Endometrial microvascular endothelial cells (primary cell): ENCODE results near the gene FRMD8. TPM values are rescaled to one million over a fixed set of nuclear protein-coding genes. Genes with fewer than 3 reads are reported as not detected.

Experiments
- in situ Hi-C: cut with HindIII; loops from 2 replicates; pipeline ENCODE4 v1.10.0; 2017; ENCODE audit warnings: low sequenced_read_pairs, low pct_unique_long_range_greater_than_20kb; ENCODE audit errors: inconsistent ontology term
- total RNA-seq: library from RNA; depleted of rRNA; stranded (reverse); fragments of >200 nt; gene quantifications from one replicate; pipeline ENCODE4 v1.2.3, GENCODE V29; 2015; ENCODE audit errors: inconsistent ontology term

Gene FRMD8
- total RNA-seq, 1 donor from 2014 or later, result 103 TPM

- in situ Hi-C loops, result no loop called here
Measured at GRCh38 chr11:65430406-65431217, 44.2 kb downstream of the FRMD8 start.

- in situ Hi-C loops, result no loop called here
Measured at GRCh38 chr11:65431451-65432099, 45.1 kb downstream of the FRMD8 start.

GRCh38 chr11:65432100-65432650, 45.7 kb downstream of the FRMD8 start:
- in situ Hi-C loops, result no loop called here

GRCh38 chr11:65432686-65433582, 46.5 kb downstream of the FRMD8 start:
- in situ Hi-C loops, result no loop called here

- in situ Hi-C loops, result no loop called here
Measured at GRCh38 chr11:65433657-65434056, 47.2 kb downstream of the FRMD8 start.

- in situ Hi-C loops, result no loop called here
Measured at GRCh38 chr11:65434057-65434666, 47.7 kb downstream of the FRMD8 start.

- in situ Hi-C loops, result no loop called here
Measured at GRCh38 chr11:65434667-65435410, 48.4 kb downstream of the FRMD8 start.

- in situ Hi-C loops, result no loop called here
Measured at GRCh38 chr11:65435411-65435931, 49.0 kb downstream of the FRMD8 start.

GRCh38 chr11:65435981-65436411, 49.6 kb downstream of the FRMD8 start:
- in situ Hi-C loops, result no loop called here

GRCh38 chr11:65436412-65437032, 50.1 kb downstream of the FRMD8 start:
- in situ Hi-C loops, result no loop called here

GRCh38 chr11:65437436-65438227, 51.2 kb downstream of the FRMD8 start:
- in situ Hi-C loops, result no loop called here

GRCh38 chr11:65438257-65439151, 52.1 kb downstream of the FRMD8 start:
- in situ Hi-C loops, result no loop called here

- in situ Hi-C loops, result no loop called here
Measured at GRCh38 chr11:65439331-65440181, 53.1 kb downstream of the FRMD8 start.

- in situ Hi-C loops, result no loop called here
Measured at GRCh38 chr11:65440831-65441499, 54.5 kb downstream of the FRMD8 start.
